Effector memory CD4-positive, alpha-beta T cell (primary cell): ENCODE measurements around the gene MVK.

Source experiments
- DNase-seq, 3 donors: peaks; one replicate each; pipeline ENCODE4 v3.0.0-alpha.2; 2020
- H3K27ac ChIP-seq: 2 replicates; pipeline ENCODE4 v1.7.0; 2013; ENCODE audit warnings: mild to moderate bottlenecking, low read length, moderate library complexity; ENCODE audit not compliant: insufficient read depth, poor library complexity, severe bottlenecking
- H3K27me3 ChIP-seq: replicated peaks from 2 replicates; pipeline ENCODE4 v1.7.0; 2013; ENCODE audit warnings: mild to moderate bottlenecking, low read length; ENCODE audit not compliant: insufficient read depth, control insufficient read depth, poor library complexity, severe bottlenecking
- H3K36me3 ChIP-seq: 2 replicates; pipeline ENCODE4 v1.7.0; 2013; ENCODE audit warnings: mild to moderate bottlenecking, low read length, moderate library complexity; ENCODE audit not compliant: control insufficient read depth, insufficient read depth
- H3K4me1 ChIP-seq: 2 replicates; pipeline ENCODE4 v1.7.0; 2013; ENCODE audit warnings: low read length, mild to moderate bottlenecking; ENCODE audit not compliant: control insufficient read depth, insufficient read depth, poor library complexity, severe bottlenecking
- H3K4me3 ChIP-seq: 2 replicates; pipeline ENCODE4 v1.7.0; 2013; ENCODE audit warnings: low read length, low read depth, mild to moderate bottlenecking; ENCODE audit not compliant: insufficient read depth, poor library complexity, severe bottlenecking
- H3K9me3 ChIP-seq: 2 replicates; pipeline ENCODE4 v1.7.0; 2013; ENCODE audit warnings: mild to moderate bottlenecking, low read length, moderate library complexity; ENCODE audit not compliant: control insufficient read depth

Gene MVK

DNA sequence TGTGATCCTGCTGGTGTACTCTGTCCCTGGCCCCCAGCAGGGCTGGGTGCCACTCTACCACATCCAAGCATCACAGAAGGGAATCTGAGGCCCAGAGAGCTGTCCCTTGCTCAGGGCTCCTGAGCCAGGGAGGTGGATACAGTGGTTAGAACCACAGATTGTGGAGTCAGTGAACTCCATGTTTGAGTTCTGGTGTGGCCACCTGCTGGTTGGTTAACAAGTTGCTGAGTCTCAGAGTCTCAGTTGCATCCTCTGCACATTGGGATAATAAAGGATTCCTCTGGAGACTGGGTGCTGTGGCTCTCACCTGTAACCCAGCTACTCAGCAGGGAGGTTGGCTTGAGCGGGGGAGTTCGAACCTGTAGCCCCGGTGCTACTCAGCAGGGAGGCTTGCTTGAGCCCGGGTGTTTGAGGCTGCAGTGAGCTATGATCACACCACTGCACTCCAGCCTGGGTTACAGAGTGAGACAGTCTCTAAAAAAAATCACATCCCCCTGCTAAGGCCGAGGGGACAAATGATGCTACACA lies 39.4 kb downstream of the MVK start:
- no peaks in the 10 kb centered on the region for H3K4me1 ChIP-seq
- DNase-seq: no peak
- H3K27me3 ChIP-seq: peaks cover 3% of the 10 kb centered on the region
- no peak overlapping the region for H3K4me3 ChIP-seq
- no peaks in the 10 kb centered on the region for H3K9me3 ChIP-seq
- no peaks in the 10 kb centered on the region for H3K36me3 ChIP-seq
- H3K27ac ChIP-seq: no peak overlapping the region

DNA sequence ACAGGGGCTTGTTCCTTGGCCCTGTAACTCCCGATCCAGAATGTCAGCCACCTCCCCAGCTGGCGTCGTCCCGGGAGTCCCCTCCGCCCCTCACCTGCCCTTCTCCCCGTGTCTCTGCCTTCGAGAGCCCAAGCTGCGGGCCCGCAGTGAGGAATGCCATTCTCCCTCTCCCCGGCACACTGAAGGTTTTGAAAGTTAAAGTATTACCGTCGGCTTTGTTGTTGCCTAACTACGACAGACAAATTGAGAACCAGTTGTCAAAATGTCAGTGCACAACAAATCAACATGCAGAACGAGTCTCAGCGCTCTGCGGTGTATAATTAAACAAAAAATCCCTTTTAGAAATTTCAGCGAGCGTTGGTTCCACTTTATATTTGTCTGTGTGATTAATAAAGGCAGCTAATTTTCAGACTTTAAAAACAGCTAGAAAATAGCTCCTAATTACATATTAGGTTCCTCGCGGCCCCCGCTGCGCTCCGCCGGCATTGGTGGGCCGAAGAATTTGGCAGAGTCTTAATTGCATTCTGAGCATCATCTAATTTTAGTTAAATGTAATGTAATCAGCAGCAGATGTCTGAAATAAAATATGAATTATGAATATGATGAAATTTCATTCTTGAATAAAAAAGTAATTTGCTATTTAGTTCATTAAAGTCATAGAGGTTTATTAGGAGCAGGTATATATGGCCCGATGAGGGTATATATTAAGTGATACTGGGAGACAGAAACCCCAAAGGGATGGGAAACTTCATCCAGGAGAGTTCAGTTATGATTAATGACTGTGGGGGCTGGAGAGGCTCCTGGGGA lies 40.3 kb downstream of the MVK start:
- Histone ChIP-seq H3K4me1 (no peaks in the 10 kb centered on the region), H3K4me3 (no peak overlapping the region), H3K36me3 (no peaks in the 10 kb centered on the region), H3K27me3 (peaks cover 3% of the 10 kb centered on the region), H3K27ac (no peak overlapping the region), H3K9me3 (no peaks in the 10 kb centered on the region)
- no peak for DNase-seq

DNA sequence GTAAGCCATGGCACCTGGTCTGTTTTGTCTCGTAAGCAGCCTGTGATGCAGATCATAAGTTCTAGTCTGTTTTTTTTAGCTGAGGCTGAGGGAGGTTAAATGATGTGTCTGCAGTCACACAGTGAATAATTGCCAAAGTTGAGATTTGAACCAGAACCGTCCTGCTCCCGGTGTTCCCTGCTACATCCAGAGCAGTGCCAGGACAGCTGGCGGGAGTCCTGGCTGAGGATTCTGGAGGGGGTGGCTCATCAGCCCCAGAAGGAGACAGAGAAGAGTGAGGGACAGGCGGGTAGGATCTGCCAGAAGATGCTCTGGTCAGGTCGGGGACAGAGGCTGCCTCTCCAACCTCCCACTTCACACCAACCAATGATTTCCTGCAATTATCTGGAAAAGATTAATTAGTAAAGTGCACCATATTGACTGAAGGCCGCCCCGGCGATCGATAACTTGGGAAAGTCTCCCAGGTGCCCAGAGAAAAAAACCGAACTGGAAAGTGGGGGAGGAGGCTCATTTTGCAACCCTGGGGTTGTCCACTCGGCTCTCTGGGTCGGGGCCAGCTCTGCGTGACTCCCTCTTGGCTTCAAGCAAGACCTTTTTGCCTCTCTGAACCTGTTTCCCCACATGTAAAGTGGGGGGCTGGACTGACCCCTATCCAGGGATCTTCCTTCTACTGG lies 42.1 kb downstream of the MVK start:
- no peak overlapping the region for H3K4me3 ChIP-seq
- H3K9me3 ChIP-seq: no peaks in the 10 kb centered on the region
- no peak overlapping the region for H3K27ac ChIP-seq
- H3K4me1 ChIP-seq: no peaks in the 10 kb centered on the region
- H3K27me3 ChIP-seq: peaks cover 3% of the 10 kb centered on the region
- H3K36me3 ChIP-seq: no peaks in the 10 kb centered on the region
- DNase-seq: no peak

DNA sequence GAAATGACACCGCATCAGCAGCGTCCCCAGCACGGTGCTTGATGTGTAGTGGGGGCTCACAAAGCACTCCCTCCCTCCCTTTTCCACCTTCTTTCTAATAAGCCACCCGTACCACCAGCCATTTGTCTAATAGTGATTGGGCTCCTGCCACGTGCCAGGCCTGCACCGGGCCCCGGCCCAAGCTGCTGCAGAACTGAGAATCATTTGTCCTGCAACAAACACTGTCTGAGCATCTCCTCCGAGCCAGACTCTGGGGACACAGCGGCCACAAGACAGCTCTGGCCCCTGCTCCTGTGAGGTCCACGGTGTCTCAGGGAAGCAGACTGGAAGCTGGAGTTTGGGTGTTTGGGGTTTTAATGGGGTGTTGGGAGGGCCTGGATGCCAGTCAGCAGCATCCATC lies 43.9 kb downstream of the MVK start:
- Histone ChIP-seq H3K27me3 (peaks cover 3% of the 10 kb centered on the region), H3K27ac (no peak overlapping the region), H3K4me3 (no peak overlapping the region), H3K9me3 (no peaks in the 10 kb centered on the region), H3K36me3 (no peaks in the 10 kb centered on the region), H3K4me1 (no peaks in the 10 kb centered on the region)
- no peak for DNase-seq

DNA sequence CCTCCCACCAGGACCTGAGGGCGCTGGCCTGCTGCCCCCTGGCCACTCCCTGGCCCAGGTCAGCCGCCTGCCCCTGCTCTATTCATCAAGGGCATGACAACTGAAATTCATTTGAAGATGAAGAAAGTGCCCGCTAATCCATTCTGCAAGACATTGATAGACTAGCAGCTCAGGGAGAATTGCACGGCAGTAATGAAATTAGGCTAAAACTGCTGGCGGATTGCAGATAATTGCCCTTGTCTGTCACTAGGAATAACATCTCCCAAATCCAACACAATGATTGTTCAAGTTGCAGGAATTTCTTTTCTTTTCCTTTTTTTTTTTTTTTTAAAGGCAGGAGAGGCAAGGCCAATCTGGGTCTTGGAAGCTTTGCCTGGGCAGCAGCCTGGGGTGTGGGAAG lies 44.5 kb downstream of the MVK start:
- Histone ChIP-seq H3K36me3 (no peaks in the 10 kb centered on the region), H3K4me3 (no peak overlapping the region), H3K27me3 (peaks cover 3% of the 10 kb centered on the region), H3K9me3 (no peaks in the 10 kb centered on the region), H3K4me1 (no peaks in the 10 kb centered on the region), H3K27ac (no peak overlapping the region)
- no peak for DNase-seq

DNA sequence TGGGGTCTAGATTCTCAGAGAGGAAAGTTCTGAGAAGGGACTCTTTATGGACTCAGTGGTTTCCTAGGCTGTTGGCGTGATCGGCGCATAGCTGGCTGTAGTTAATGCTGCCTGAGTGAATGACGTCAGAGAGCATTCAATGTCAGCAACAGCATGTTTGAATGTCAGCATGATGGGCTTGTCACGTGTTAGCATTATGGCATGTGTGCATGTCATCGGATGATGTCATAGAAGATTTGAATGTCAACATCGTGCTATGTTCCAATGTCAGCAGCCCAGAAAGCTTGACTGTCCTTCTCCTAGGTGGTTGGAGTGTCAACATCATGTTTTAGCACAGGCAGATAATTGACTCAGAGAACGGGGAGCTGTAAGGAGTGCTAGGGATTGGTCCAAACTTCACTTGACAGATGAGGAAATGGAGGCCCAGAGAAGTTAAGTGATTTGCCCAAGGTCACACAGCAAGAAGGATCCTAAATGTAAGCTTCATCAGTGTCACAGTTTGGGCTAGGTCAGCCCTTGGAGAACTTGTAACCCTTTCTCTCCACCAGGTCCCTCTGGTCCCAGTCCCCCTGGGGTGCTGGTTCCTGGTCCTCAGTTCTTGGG lies 45.5 kb downstream of the MVK start:
- DNase-seq: no peak
- no peaks in the 10 kb centered on the region for H3K36me3 ChIP-seq
- no peak overlapping the region for H3K27ac ChIP-seq
- no peak overlapping the region for H3K4me3 ChIP-seq
- no peaks in the 10 kb centered on the region for H3K4me1 ChIP-seq
- no peaks in the 10 kb centered on the region for H3K9me3 ChIP-seq
- peaks cover 3% of the 10 kb centered on the region for H3K27me3 ChIP-seq

DNA sequence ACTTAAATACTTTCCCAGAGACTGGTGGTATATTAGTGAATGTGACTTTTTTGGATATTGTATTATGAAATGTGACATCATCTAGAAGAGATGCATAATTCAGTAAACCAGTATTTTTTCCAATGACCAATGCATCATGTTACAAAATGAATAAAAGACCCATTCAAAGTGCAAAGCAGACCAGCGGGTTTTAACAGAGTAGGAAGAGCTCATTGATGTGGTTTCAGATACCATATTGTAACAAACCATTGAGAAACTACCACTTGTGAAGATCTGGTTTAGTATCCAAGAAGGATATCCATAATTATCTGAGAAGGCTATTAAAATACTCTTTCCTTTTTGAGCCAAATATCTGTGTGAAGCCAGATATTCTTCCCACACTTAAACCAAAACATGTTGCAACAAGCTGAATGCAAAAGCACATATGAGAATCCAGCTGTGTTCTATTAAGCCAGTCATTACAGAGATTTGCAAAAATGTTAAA lies 47.7 kb downstream of the MVK start:
- Histone ChIP-seq H3K27ac (no peak overlapping the region), H3K4me1 (no peaks in the 10 kb centered on the region), H3K9me3 (no peaks in the 10 kb centered on the region), H3K36me3 (no peaks in the 10 kb centered on the region), H3K27me3 (no peaks in the 10 kb centered on the region), H3K4me3 (no peak overlapping the region)
- DNase-seq: no peak

DNA sequence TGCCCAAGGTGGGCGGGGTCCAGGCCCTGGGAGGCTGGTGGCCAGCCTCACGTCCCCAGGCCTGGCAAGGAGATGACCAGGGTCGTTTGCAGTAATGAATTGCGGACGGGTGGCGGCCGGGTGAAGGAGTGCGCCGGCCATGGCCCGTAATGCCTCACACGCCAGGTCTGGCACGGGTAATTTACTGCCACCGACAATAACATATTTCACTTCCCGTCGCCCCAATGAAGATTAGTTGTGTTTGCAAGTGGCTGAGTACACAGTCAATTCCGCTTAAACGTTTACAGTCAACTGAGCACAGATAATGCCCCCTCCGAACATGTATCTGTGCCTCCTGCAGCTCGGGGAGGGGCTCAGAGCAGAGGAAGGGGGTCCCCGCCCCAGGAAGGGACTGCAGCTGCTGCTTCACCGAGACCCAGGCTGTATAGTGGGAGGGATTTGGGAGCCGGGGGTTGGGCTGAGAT lies 48.3 kb downstream of the MVK start:
- Histone ChIP-seq H3K27ac (no peak overlapping the region), H3K36me3 (no peaks in the 10 kb centered on the region), H3K4me3 (no peak overlapping the region), H3K27me3 (no peaks in the 10 kb centered on the region), H3K9me3 (no peaks in the 10 kb centered on the region), H3K4me1 (no peaks in the 10 kb centered on the region)
- no peak for DNase-seq

DNA sequence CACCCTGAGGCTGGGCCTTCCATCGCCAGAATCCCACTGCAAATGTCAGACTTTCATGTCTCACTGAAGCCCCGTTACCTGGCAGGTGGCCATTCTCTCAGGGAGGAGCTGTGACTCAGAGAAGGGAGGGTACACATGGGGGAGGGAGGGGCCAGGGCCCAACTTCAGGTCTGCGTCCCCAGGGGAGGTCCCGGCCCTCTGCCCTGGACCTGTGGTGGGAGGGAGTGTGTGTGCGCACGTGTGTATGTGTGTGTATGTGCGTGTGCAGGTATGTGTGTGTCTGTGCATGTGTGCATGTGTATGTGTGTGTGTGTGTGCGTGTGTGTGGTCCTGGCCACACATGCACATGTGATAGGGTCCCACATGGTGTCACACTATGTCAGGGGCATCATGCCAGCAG lies 50.9 kb downstream of the MVK start:
- H3K4me1 ChIP-seq: no peaks in the 10 kb centered on the region
- no peaks in the 10 kb centered on the region for H3K36me3 ChIP-seq
- no peaks in the 10 kb centered on the region for H3K27me3 ChIP-seq
- H3K9me3 ChIP-seq: no peaks in the 10 kb centered on the region
- no peak overlapping the region for H3K4me3 ChIP-seq
- no peak overlapping the region for H3K27ac ChIP-seq
- no peak for DNase-seq

DNA sequence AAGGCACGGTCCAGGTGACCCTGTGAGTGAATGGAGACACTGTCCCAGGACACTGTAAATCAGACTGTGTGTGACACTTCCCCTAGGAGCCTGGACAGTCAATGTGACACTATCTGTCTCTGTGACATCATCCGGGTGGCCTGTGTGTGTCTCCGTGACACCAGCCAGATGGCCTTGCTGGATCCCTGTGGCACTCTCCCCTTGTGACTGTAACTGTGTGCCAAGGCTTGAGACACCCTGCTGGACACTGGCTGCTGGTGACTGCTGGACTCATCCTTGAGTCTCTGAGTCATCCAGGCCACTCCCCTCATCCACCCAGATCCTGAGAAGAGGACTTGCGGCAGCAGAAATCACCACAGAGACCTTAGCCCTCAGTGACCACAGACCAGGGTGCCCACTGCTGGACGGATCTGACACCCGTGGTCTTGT lies 51.6 kb downstream of the MVK start:
- H3K27ac ChIP-seq: no peak overlapping the region
- H3K36me3 ChIP-seq: no peaks in the 10 kb centered on the region
- no peak for DNase-seq
- H3K27me3 ChIP-seq: no peaks in the 10 kb centered on the region
- no peaks in the 10 kb centered on the region for H3K9me3 ChIP-seq
- H3K4me1 ChIP-seq: no peaks in the 10 kb centered on the region
- no peak overlapping the region for H3K4me3 ChIP-seq
